ENCODE measurements around the gene INAFM2. TPM values are rescaled to one million over a fixed set of nuclear protein-coding genes. Genes with fewer than 3 reads are reported as not detected.

INAFM2 gene
- total and polyA plus RNA-seq, 9 of the 15 experiments (the other 6 are each of a cell fraction or from before 2014, with no cell fraction given): 11.8 to 43.1 (median 27.2) TPM

DNA sequence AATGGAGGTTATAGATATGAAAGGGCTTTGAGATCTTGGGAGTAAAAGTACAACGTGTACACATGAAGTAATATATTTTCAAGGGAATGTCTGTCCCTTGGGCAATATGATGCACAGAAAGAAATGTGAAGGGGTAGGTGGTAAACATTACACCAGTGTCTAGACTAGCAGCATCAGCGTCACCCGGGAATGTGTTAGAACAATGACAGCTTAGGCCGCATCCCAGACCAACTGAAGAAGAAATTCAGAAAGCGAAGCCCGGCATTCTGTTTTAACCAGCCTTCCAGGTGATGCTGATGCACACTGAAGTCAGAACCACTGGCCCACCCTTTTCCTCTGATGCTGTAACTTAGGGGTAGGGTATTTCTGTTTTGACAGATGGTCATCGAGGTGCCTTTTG is 6.3 kb downstream of the INAFM2 start (continued):
- TF ChIP-seq, protein P1, sequence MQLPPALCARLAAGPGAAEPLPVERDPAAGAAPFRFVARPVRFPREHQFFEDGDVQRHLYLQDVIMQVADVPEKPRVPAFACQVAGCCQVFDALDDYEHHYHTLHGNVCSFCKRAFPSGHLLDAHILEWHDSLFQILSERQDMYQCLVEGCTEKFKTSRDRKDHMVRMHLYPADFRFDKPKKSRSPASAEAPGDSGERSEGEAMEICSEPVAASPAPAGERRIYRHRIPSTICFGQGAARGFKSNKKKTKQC (CRISPR knock-in tag; IDR thresholded peaks at IDR 0.05): no peak

DNA sequence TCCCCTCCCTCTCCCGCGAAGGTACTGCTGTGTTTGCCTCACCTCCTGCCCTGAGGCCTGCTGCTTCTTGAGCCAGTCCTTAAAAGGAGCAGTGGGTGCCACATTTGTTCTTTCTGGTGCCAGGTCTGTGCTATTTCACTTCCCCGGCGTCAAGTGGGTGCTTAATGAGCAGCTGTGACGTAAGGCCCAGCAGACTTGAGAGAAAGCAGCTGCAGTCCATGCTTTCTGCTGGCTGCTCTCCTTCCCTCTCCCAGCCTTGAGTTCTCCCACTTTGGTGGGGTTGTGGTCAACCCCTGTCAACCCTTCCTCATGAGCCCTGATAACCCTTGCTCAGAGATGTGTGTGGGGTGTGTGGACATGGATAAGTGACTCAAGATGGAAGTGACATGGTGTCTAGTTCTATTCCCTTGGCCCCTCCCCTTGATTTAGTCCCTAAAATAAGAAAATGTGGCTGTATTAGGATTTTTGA is 6.9 kb downstream of the INAFM2 start:
- Histone ChIP-seq H3K4me1 (replicated peaks in 1 of 2; ENCODE audit: control insufficient read depth in 2 of 2, insufficient read depth in 2 of 2, low read length in 2 of 2) (peaks cover 48 to 77% of the 10 kb centered on the region in 2 experiments), H3K4me2 (ENCODE audit: insufficient read depth, low read length) (peak overlapping the region; percentile 67), H3K27ac (ENCODE audit: extremely low read depth, low read depth, low read length) (peak overlapping the region; percentile 65), H3K9me1 (ENCODE audit: control insufficient read depth, insufficient read depth, low read length) (no peaks in the 10 kb centered on the region), H3K79me2 (ENCODE audit: control insufficient read depth, insufficient read depth, low read length) (peaks cover 6% of the 10 kb centered on the region), H3K9me3 (replicated peaks; ENCODE audit: control insufficient read depth, insufficient read depth, low read depth, low read length) (no peaks in the 10 kb centered on the region), H2AFZ (ENCODE audit: low read depth, low read length) (peak overlapping the region; percentile 64), H3K27me3 (ENCODE audit: control insufficient read depth in 2 of 2, insufficient read depth in 2 of 2, low read length in 2 of 2) (no peaks in the 10 kb centered on the region), H3K36me3 (ENCODE audit: control insufficient read depth, insufficient read depth, low read length) (peaks cover 30% of the 10 kb centered on the region), H3K4me3 (no peak overlapping the region), H3K9ac (ENCODE audit: insufficient read depth in 1 of 2, low read depth in 2 of 2, low read length in 2 of 2) (peak overlapping the region; percentile 34 to 59; a peak in 3 of 4 replicates), H4K20me1 (replicated peaks; ENCODE audit: control insufficient read depth, insufficient read depth, low read length) (no peaks in the 10 kb centered on the region)
- intact Hi-C loops (cut with micrococcal nuclease) (no loop called here), in situ Hi-C loops (cut with MboI) (no loop called here)
- POLR2A ChIA-PET: interaction anchor here (0.6 to 5.1 kb wide), 4 partner anchors 11 to 434 kb away, joined by 3 to 30 read pairs (median 4); partner anchors contain the start of genes CCDC9B and DISP2
- BruUV-seq (replicated peaks): no TSS peak
- 11% methylated on average over 4 of the region's 5 CpGs for WGBS (ENCODE audit: insufficient coverage, low coverage, missing lambda C conversion rate)
- peak; percentile 74 to 89 (median 79) for DNase-seq (ENCODE audit: extremely low read depth in 1 of 4, low spot score in 3 of 4)
- FAIRE-seq: peak; percentile 97
- CTCF ChIA-PET (ENCODE audit: low intra/inter-chr PET ratio): no interaction called here
- ATAC-seq: peak; percentile 71
- TF ChIP-seq IFI16 (CRISPR knock-in tag; IDR thresholded peaks at IDR 0.05): no peak
- TF ChIP-seq NFRKB (IDR thresholded peaks at IDR 0.05; ENCODE audit: low read depth): no peak
- TF ChIP-seq, protein P2, sequence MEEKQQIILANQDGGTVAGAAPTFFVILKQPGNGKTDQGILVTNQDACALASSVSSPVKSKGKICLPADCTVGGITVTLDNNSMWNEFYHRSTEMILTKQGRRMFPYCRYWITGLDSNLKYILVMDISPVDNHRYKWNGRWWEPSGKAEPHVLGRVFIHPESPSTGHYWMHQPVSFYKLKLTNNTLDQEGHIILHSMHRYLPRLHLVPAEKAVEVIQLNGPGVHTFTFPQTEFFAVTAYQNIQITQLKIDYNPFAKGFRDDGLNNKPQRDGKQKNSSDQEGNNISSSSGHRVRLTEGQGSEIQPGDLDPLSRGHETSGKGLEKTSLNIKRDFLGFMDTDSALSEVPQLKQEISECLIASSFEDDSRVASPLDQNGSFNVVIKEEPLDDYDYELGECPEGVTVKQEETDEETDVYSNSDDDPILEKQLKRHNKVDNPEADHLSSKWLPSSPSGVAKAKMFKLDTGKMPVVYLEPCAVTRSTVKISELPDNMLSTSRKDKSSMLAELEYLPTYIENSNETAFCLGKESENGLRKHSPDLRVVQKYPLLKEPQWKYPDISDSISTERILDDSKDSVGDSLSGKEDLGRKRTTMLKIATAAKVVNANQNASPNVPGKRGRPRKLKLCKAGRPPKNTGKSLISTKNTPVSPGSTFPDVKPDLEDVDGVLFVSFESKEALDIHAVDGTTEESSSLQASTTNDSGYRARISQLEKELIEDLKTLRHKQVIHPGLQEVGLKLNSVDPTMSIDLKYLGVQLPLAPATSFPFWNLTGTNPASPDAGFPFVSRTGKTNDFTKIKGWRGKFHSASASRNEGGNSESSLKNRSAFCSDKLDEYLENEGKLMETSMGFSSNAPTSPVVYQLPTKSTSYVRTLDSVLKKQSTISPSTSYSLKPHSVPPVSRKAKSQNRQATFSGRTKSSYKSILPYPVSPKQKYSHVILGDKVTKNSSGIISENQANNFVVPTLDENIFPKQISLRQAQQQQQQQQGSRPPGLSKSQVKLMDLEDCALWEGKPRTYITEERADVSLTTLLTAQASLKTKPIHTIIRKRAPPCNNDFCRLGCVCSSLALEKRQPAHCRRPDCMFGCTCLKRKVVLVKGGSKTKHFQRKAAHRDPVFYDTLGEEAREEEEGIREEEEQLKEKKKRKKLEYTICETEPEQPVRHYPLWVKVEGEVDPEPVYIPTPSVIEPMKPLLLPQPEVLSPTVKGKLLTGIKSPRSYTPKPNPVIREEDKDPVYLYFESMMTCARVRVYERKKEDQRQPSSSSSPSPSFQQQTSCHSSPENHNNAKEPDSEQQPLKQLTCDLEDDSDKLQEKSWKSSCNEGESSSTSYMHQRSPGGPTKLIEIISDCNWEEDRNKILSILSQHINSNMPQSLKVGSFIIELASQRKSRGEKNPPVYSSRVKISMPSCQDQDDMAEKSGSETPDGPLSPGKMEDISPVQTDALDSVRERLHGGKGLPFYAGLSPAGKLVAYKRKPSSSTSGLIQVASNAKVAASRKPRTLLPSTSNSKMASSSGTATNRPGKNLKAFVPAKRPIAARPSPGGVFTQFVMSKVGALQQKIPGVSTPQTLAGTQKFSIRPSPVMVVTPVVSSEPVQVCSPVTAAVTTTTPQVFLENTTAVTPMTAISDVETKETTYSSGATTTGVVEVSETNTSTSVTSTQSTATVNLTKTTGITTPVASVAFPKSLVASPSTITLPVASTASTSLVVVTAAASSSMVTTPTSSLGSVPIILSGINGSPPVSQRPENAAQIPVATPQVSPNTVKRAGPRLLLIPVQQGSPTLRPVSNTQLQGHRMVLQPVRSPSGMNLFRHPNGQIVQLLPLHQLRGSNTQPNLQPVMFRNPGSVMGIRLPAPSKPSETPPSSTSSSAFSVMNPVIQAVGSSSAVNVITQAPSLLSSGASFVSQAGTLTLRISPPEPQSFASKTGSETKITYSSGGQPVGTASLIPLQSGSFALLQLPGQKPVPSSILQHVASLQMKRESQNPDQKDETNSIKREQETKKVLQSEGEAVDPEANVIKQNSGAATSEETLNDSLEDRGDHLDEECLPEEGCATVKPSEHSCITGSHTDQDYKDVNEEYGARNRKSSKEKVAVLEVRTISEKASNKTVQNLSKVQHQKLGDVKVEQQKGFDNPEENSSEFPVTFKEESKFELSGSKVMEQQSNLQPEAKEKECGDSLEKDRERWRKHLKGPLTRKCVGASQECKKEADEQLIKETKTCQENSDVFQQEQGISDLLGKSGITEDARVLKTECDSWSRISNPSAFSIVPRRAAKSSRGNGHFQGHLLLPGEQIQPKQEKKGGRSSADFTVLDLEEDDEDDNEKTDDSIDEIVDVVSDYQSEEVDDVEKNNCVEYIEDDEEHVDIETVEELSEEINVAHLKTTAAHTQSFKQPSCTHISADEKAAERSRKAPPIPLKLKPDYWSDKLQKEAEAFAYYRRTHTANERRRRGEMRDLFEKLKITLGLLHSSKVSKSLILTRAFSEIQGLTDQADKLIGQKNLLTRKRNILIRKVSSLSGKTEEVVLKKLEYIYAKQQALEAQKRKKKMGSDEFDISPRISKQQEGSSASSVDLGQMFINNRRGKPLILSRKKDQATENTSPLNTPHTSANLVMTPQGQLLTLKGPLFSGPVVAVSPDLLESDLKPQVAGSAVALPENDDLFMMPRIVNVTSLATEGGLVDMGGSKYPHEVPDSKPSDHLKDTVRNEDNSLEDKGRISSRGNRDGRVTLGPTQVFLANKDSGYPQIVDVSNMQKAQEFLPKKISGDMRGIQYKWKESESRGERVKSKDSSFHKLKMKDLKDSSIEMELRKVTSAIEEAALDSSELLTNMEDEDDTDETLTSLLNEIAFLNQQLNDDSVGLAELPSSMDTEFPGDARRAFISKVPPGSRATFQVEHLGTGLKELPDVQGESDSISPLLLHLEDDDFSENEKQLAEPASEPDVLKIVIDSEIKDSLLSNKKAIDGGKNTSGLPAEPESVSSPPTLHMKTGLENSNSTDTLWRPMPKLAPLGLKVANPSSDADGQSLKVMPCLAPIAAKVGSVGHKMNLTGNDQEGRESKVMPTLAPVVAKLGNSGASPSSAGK (IDR thresholded peaks at IDR 0.05): peak; percentile 82
- no peak for TF ChIP-seq ATF1 (CRISPR knock-in tag; IDR thresholded peaks at IDR 0.05)
- TF ChIP-seq ATF1 (tag; IDR thresholded peaks at IDR 0.05): peak; percentile 66
- no peak for TF ChIP-seq HNRNPLL (IDR thresholded peaks at IDR 0.05; ENCODE audit: low read depth, low read length, poor library complexity, severe bottlenecking)
- peak; percentile 85 for TF ChIP-seq ARID1B (IDR thresholded peaks at IDR 0.05)
- no peak for TF ChIP-seq PTTG1 (tag; IDR thresholded peaks at IDR 0.05; ENCODE audit: low read depth)

Measured in K562 (cell line).